Measurements from ENCODE around the gene ALS2.

DNA sequence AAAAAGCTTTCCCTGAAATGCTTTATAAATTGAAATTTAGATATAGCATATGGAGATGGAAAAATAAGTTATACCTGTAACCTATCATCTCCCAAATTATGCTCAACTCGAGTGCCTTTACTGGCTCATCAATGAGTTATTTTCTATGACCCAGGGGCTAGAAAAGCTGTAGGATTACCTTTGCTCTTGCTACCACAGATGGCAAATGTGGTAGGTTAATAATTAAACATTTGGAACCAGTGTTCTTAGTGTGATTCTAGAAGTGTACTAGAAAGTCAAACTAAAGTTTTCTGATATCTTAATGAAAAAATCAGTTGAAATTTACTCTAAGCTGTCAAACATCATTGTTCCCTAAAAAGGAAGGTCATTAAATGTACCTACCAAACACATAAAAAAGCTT is 22.5 kb downstream of the ALS2 start:
- TF ChIP-seq CTCF (IDR thresholded peaks at IDR 0.05; ENCODE audit: insufficient read depth, low read depth, low read length) (no peak), EZH2 (IDR thresholded peaks at IDR 0.05; ENCODE audit: insufficient read depth, low read length) (no peak)
